ENCODE measurements around the gene PIAS1. TPM values are rescaled to one million over a fixed set of nuclear protein-coding genes. Genes with fewer than 3 reads are reported as not detected.

The PIAS1 gene
- total RNA-seq, 4 donors from 2014 or later = 32.6 to 59.5 (median 55.9) TPM

DNA sequence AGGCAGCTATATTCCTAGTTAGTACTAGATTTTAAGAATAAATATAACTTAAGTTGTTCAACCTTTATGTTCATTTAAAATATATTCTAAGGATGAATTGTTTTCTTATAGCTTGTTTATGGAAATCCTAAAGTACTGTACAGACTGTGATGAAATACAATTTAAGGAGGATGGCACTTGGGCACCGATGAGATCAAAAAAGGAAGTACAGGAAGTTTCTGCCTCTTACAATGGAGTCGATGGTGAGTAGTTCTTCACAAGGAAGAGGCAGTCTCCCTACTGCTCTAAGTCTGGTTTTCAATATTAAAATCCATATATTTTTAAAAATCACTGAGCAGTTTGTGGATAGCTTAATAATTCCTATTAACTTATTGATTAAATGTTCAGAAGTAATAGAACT is 121.4 kb downstream of the PIAS1 start:
- no peak overlapping the region for H3K4me3 ChIP-seq (ENCODE audit: low read depth, poor library complexity, severe bottlenecking)
- intact Hi-C loops (cut with DNase I; ENCODE audit: low total_unique reads) = no loop called here
- 69 to 76% methylated on average over 2 of the region's 2 CpGs for WGBS, 2 donors
- no peak for DNase-seq (ENCODE audit: low spot score in 2 of 2)
- TF ChIP-seq POLR2A (IDR thresholded peaks at IDR 0.05) = no peak
- TF ChIP-seq, protein P1, sequence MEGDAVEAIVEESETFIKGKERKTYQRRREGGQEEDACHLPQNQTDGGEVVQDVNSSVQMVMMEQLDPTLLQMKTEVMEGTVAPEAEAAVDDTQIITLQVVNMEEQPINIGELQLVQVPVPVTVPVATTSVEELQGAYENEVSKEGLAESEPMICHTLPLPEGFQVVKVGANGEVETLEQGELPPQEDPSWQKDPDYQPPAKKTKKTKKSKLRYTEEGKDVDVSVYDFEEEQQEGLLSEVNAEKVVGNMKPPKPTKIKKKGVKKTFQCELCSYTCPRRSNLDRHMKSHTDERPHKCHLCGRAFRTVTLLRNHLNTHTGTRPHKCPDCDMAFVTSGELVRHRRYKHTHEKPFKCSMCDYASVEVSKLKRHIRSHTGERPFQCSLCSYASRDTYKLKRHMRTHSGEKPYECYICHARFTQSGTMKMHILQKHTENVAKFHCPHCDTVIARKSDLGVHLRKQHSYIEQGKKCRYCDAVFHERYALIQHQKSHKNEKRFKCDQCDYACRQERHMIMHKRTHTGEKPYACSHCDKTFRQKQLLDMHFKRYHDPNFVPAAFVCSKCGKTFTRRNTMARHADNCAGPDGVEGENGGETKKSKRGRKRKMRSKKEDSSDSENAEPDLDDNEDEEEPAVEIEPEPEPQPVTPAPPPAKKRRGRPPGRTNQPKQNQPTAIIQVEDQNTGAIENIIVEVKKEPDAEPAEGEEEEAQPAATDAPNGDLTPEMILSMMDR (IDR thresholded peaks at IDR 0.05) = no peak

DNA sequence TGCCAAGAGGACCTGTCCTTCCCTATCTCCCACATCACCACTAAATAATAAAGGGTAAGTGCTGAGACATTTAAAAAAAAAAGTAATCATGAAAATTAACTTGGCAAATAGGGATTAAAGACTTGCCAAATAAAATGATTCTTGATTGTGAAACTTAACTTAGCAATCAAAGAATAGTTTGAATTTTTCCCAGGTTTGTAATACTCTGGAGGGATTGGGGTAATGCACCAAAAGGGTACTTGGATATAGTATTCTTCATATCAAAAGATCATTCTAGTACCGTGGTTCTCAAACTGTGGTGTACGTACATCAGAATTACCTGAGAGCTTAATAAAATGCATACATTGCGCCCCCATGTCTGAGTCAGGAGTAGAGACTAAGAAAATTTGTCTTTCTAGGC is 122.5 kb downstream of the PIAS1 start:
- intact Hi-C loops (cut with DNase I; ENCODE audit: low total_unique reads) = no loop called here
- no peak for DNase-seq (ENCODE audit: low spot score in 2 of 2)
- no peak overlapping the region for H3K4me3 ChIP-seq (ENCODE audit: low read depth, poor library complexity, severe bottlenecking)
- no peak for TF ChIP-seq POLR2A (IDR thresholded peaks at IDR 0.05)
- TF ChIP-seq, protein P1 (IDR thresholded peaks at IDR 0.05) = no peak
- 82 to 91% methylated on average over 3 of the region's 3 CpGs for WGBS, 2 donors

- TF ChIP-seq, protein P1 (IDR thresholded peaks at IDR 0.05) = no peak
- no peak for DNase-seq (ENCODE audit: low spot score in 2 of 2)
- intact Hi-C loops (cut with DNase I; ENCODE audit: low total_unique reads) = no loop called here
- no peak overlapping the region for H3K4me3 ChIP-seq (ENCODE audit: low read depth, poor library complexity, severe bottlenecking)
These were observed 123.6 kb downstream of the PIAS1 start for GRCh38 chr15:68177742-68178141.

DNA sequence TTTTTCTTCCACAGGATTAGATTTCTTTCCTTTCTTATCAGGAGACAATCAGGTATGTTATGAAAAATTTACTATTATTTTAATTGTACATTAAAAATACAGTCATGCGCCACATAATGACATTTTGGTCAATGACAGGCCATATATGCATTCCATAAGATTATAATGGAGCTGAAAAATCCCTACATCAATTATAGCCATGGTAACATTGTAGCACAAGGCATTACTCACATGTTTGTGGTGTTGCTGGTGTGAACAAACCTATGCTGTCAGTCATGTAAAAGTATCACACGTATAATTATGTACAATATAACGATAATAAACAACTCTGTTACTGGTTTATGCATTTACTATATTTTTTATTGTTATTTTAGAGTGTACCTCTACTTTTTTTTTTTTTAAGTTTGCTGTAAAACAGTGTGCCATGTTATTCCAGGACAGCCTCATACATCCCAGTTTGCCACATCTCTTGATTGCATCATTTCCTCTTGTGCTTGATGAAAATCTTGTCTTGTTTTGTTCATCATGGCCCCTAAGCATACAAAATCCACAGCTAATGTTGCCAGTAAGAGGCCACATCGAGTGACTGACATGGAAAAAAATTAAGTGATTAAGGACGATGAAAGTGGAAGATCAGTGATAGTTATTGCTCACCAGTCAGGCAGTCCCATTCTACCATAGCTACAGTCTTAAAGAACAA is 129.7 kb downstream of the PIAS1 start:
- no peak overlapping the region for H3K4me3 ChIP-seq (ENCODE audit: low read depth, poor library complexity, severe bottlenecking)
- intact Hi-C loops (cut with DNase I; ENCODE audit: low total_unique reads) = no loop called here
- DNase-seq (ENCODE audit: low spot score in 2 of 2) = no peak
- 84 to 89% methylated on average over 5 of the region's 5 CpGs for WGBS, 2 donors
- TF ChIP-seq, protein P1 (IDR thresholded peaks at IDR 0.05) = no peak
- TF ChIP-seq POLR2A (IDR thresholded peaks at IDR 0.05) = no peak

GRCh38 chr15:68184616-68185480 is 130.7 kb downstream of the PIAS1 start:
- intact Hi-C loops (cut with DNase I; ENCODE audit: low total_unique reads) = no loop called here
- H3K4me3 ChIP-seq (ENCODE audit: low read depth, poor library complexity, severe bottlenecking) = no peak overlapping the region
- 76 to 81% methylated on average over 5 of the region's 5 CpGs for WGBS, 2 donors
- no peak for DNase-seq (ENCODE audit: low spot score in 2 of 2)
- TF ChIP-seq, protein P1 (IDR thresholded peaks at IDR 0.05) = no peak
- no peak for TF ChIP-seq POLR2A (IDR thresholded peaks at IDR 0.05)
